HepG2 (cell line): ENCODE measurements around the gene TJAP1. TPM values are rescaled to one million over a fixed set of nuclear protein-coding genes. Genes with fewer than 3 reads are reported as not detected.
A peak's percentile ranks its signal among the peaks of the same experiment; 100 is the strongest.

Experiments
- ARNT2 ChIP-seq: sonication (generic); formaldehyde crosslinking; IDR thresholded peaks from 2 replicates; pipeline ENCODE4 v1.8.0; 2022; ENCODE audit warnings: mild to moderate bottlenecking, low read depth, missing genetic modification reagents, moderate library complexity
- ATF3 ChIP-seq: sonication (generic); formaldehyde crosslinking; IDR thresholded peaks from 2 replicates; pipeline ENCODE4 v1.4.0; 2020; ENCODE audit warnings: missing genetic modification reagents
- ATF7-NPFF ChIP-seq: sonication (generic); formaldehyde crosslinking; IDR thresholded peaks from 2 replicates; pipeline ENCODE4 v1.8.1; 2023; ENCODE audit warnings: mild to moderate bottlenecking, low read depth, missing genetic modification reagents, moderate library complexity
- ATRX ChIP-seq: sonication (generic); formaldehyde crosslinking; IDR thresholded peaks from 2 replicates; pipeline ENCODE4 v1.4.0; 2020; ENCODE audit warnings: missing genetic modification reagents, borderline replicate concordance
- BRCA1 ChIP-seq: sonication (generic); formaldehyde crosslinking; IDR thresholded peaks from 2 replicates; pipeline ENCODE4 v1.4.0; 2020; ENCODE audit warnings: missing genetic modification reagents
- DDIT3 ChIP-seq: sonication (generic); formaldehyde crosslinking; IDR thresholded peaks from 2 replicates; pipeline ENCODE4 v1.4.0; 2020; ENCODE audit warnings: mild to moderate bottlenecking, missing genetic modification reagents
- FOXP1 ChIP-seq, 2 experiments: fragments of 450-650 bp in 1 of 2; IDR thresholded peaks; 2 replicates each; pipeline ENCODE4 v1.6.1; 2017 to 2018; ENCODE audit warnings: antibody characterized with exemption in 1 of 2
- HOXA3 ChIP-seq: sonication (generic); formaldehyde crosslinking; IDR thresholded peaks from 2 replicates; pipeline ENCODE4 v1.5.0; 2020; ENCODE audit warnings: missing genetic modification reagents
- KAT2B ChIP-seq: fragments of 150-350 bp; IDR thresholded peaks from 2 replicates; pipeline ENCODE4 v1.6.1; 2014; ENCODE audit warnings: low read depth, low read length, borderline replicate concordance
- LCORL ChIP-seq, 2 experiments: fragments of 450-650 bp in 1 of 2; sonication (generic) in 1 of 2; formaldehyde crosslinking in 1 of 2; IDR thresholded peaks; 2 replicates each; pipeline versions ENCODE4 v1.5.0 to v1.6.1; 2017 to 2020; ENCODE audit warnings: antibody characterized with exemption in 1 of 2, missing genetic modification reagents in 1 of 2
- MED8 ChIP-seq: sonication (generic); formaldehyde crosslinking; IDR thresholded peaks from 2 replicates; pipeline ENCODE4 v1.8.1; 2023; ENCODE audit warnings: mild to moderate bottlenecking, missing genetic modification reagents; ENCODE audit not compliant: insufficient replicate concordance
- RORA ChIP-seq: sonication (generic); formaldehyde crosslinking; IDR thresholded peaks from 2 replicates; pipeline ENCODE4 v1.5.0; 2020; ENCODE audit warnings: mild to moderate bottlenecking, missing genetic modification reagents, moderate library complexity
- SMARCE1 ChIP-seq: fragments of 450-650 bp; IDR thresholded peaks from 2 replicates; pipeline ENCODE4 v1.6.1; 2017; ENCODE audit warnings: borderline replicate concordance
- SSRP1 ChIP-seq: IDR thresholded peaks from 2 replicates; pipeline ENCODE4 v1.6.1; 2016; ENCODE audit warnings: control low read depth
- ZNF280D ChIP-seq: sonication (generic); formaldehyde crosslinking; IDR thresholded peaks from 2 replicates; pipeline ENCODE4 v1.5.1; 2020; ENCODE audit warnings: mild to moderate bottlenecking, missing genetic modification reagents
- ZNF33B ChIP-seq: sonication (generic); formaldehyde crosslinking; IDR thresholded peaks from 2 replicates; pipeline ENCODE4 v1.5.1; 2020; ENCODE audit warnings: mild to moderate bottlenecking, missing genetic modification reagents
- ZNF431 ChIP-seq: sonication (generic); formaldehyde crosslinking; IDR thresholded peaks from 2 replicates; pipeline ENCODE4 v1.9.0; 2022; ENCODE audit warnings: missing genetic modification reagents, low read depth, mild to moderate bottlenecking, borderline replicate concordance
- ZNF558 ChIP-seq: sonication (generic); formaldehyde crosslinking; IDR thresholded peaks from 2 replicates; pipeline ENCODE4 v1.9.0; 2022; ENCODE audit warnings: mild to moderate bottlenecking, missing genetic modification reagents, borderline replicate concordance
- ZNF577 ChIP-seq: sonication (generic); formaldehyde crosslinking; IDR thresholded peaks from 2 replicates; pipeline ENCODE4 v1.4.0; 2020; ENCODE audit warnings: mild to moderate bottlenecking, low read depth, missing genetic modification reagents, borderline replicate concordance
- ZNF605 ChIP-seq: sonication (generic); formaldehyde crosslinking; IDR thresholded peaks from 2 replicates; pipeline ENCODE4 v1.8.0; 2022; ENCODE audit warnings: mild to moderate bottlenecking, missing genetic modification reagents
- ZNF616 ChIP-seq: sonication (generic); formaldehyde crosslinking; IDR thresholded peaks from 2 replicates; pipeline ENCODE4 v1.5.0; 2020; ENCODE audit warnings: low read depth, mild to moderate bottlenecking, missing genetic modification reagents
- ZNF672 ChIP-seq: sonication (generic); formaldehyde crosslinking; IDR thresholded peaks from 2 replicates; pipeline ENCODE4 v1.8.1; 2022; ENCODE audit warnings: missing genetic modification reagents
- polyA plus RNA-seq, 8 experiments: library from polyadenylated mRNA; depleted of rRNA in 3 of 8; stranded (reverse) in 7 of 8; unstranded in 1 of 8; fragments of >200 nt; fragmentation: Illumina TruSeq in 4 of 8; extraction: Trizol in 4 of 8; gene quantifications; 2 replicates each; pipeline versions ENCODE4 v1.2.1 to v1.2.3, GENCODE V29; 2011 to 2016; ENCODE audit warnings: low read depth in 4 of 8, missing spikeins in 1 of 8, mixed read lengths in 1 of 8; ENCODE audit not compliant: insufficient read depth in 1 of 8
- total RNA-seq, 5 experiments: library from RNA; depleted of rRNA; stranded (reverse); fragments of >200 nt; fragmentation: Illumina TruSeq; extraction: Trizol; gene quantifications; 2 replicates each; pipeline ENCODE4 v1.2.3, GENCODE V29; 2016; ENCODE audit warnings: low read depth in 1 of 5
- TF ChIP-seq, protein P1 (sequence below): sonication (generic); formaldehyde crosslinking; IDR thresholded peaks from 2 replicates; pipeline ENCODE4 v1.4.0; 2020; ENCODE audit warnings: missing genetic modification reagents

The TJAP1 gene
- total and polyA plus RNA-seq, 2 of the 13 experiments (the other 11 are each of a cell fraction or from before 2014, with no cell fraction given) = 15.7 to 41.6 TPM

DNA sequence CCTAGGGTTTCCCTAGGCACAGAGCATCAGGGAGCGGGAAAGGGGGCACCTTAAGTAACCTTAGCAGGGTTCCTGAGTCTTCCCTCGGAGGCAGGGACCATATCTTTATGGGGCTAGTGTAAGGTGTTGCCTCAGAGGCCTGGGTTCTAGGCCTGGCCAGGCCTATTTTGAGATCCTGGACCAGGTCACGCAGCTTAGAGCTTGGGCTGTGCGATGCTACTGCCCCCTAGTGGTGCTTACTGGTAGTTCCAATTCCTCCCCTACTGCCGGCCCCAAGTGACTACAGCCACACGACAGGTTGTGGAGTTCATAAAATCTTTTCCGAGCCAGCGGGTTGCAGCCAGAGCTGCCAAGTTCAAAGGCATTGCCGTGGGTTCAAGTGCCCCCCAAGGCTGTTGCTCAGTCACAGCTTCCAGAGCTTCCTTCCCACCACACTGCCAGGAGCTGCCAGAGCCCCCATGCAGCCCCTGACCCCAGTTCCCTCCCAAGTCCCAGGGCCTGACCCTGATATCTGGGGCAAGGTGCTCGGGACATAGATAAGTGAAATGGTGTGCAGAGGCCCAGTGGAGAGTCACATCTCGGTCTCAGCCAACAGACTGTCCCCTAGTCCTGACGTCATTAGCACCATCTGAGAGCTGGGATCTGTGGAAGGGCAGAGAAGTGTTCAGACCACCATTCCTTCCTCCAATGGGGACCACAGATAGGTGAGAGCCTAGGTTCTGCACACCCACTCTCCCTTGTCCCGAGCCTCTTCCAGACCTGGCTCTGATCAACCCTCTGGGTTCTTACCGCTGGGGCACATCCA lies 29.5 kb downstream of the TJAP1 start (continued):
- no peak for TF ChIP-seq SMARCE1
- no peak for TF ChIP-seq MED8 (CRISPR knock-in tag)
- TF ChIP-seq KAT2B = no peak
- TF ChIP-seq FOXP1 (IDR thresholded peaks at IDR 0.05) = no peak
- TF ChIP-seq FOXP1 (CRISPR knock-in tag; IDR thresholded peaks at IDR 0.05) = no peak
- peak; percentile 52; the same call in 1 of the 2 replicates for TF ChIP-seq ZNF33B (CRISPR knock-in tag)
- no peak for TF ChIP-seq SSRP1 (CRISPR knock-in tag)
- no peak for TF ChIP-seq ZNF616 (CRISPR knock-in tag)
- no peak; the same call in 1 of the 2 replicates for TF ChIP-seq ARNT2 (CRISPR knock-in tag)
- peak; percentile 53; the same call in 1 of the 2 replicates for TF ChIP-seq ATF7-NPFF
- TF ChIP-seq, protein P1, sequence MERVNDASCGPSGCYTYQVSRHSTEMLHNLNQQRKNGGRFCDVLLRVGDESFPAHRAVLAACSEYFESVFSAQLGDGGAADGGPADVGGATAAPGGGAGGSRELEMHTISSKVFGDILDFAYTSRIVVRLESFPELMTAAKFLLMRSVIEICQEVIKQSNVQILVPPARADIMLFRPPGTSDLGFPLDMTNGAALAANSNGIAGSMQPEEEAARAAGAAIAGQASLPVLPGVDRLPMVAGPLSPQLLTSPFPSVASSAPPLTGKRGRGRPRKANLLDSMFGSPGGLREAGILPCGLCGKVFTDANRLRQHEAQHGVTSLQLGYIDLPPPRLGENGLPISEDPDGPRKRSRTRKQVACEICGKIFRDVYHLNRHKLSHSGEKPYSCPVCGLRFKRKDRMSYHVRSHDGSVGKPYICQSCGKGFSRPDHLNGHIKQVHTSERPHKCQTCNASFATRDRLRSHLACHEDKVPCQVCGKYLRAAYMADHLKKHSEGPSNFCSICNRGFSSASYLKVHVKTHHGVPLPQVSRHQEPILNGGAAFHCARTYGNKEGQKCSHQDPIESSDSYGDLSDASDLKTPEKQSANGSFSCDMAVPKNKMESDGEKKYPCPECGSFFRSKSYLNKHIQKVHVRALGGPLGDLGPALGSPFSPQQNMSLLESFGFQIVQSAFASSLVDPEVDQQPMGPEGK (CRISPR knock-in tag) = 0 out of 2 replicates have a peak, but pooled peaks have one; percentile 23
- TF ChIP-seq DDIT3 (CRISPR knock-in tag) = no peak
- no peak for TF ChIP-seq ZNF577 (CRISPR knock-in tag)
- TF ChIP-seq ZNF672 = no peak
- TF ChIP-seq BRCA1 (CRISPR knock-in tag) = no peak
- TF ChIP-seq HOXA3 (CRISPR knock-in tag) = peak; percentile 41; the same call in 1 of the 2 replicates
- TF ChIP-seq RORA = no peak
- TF ChIP-seq ZNF431 = no peak
- no peak for TF ChIP-seq ATRX
- TF ChIP-seq ZNF558 = no peak
- TF ChIP-seq LCORL (IDR thresholded peaks at IDR 0.05) = no peak
- no peak for TF ChIP-seq LCORL (CRISPR knock-in tag; IDR thresholded peaks at IDR 0.05)
- no peak for TF ChIP-seq ZNF280D
- no peak for TF ChIP-seq ZNF605
- TF ChIP-seq ATF3 = no peak
